WTC11 (cell line): ENCODE measurements around the gene CELSR3. TPM values are rescaled to one million over a fixed set of nuclear protein-coding genes. Genes with fewer than 3 reads are reported as not detected.

Experiments
- ATAC-seq: fragments of 200-7000 bp; cut with Tn5 transposase; 2 replicates; pipeline ENCODE4 v1.10.0; 2021; ENCODE audit warnings: mild to moderate bottlenecking, moderate library complexity
- CTCF ChIA-PET: fragments of 300-600 bp; sonication (Branson Sonifier 250); formaldehyde crosslinking; loops from one replicate; lab custom pipeline; 2021; ENCODE audit warnings: antibody characterized with exemption; lab: Charles Lee
- POLR2A ChIA-PET: fragments of 350-600 bp; sonication (Branson Sonifier 250); formaldehyde crosslinking; loops from one replicate; lab custom pipeline; 2021; ENCODE audit warnings: antibody characterized with exemption; lab: Charles Lee
- DNase-seq: peaks from one replicate; pipeline ENCODE4 v3.0.0; 2021; ENCODE audit warnings: low spot score
- H3K27ac Mint-ChIP-seq: 2 replicates; pipeline ENCODE4 v1.8.0; 2021; ENCODE audit warnings: mixed read lengths
- H3K27me3 Mint-ChIP-seq: 2 replicates; pipeline ENCODE4 v1.8.0; 2021; ENCODE audit warnings: low read depth, mild to moderate bottlenecking, moderate library complexity, mixed read lengths
- H3K36me3 Mint-ChIP-seq: 2 replicates; pipeline ENCODE4 v1.8.0; 2021; ENCODE audit warnings: mixed read lengths
- H3K4me1 Mint-ChIP-seq: 2 replicates; pipeline ENCODE4 v1.8.0; 2022; ENCODE audit warnings: mixed read lengths
- H3K4me3 Mint-ChIP-seq: 2 replicates; pipeline ENCODE4 v1.8.0; 2021; ENCODE audit warnings: mild to moderate bottlenecking, moderate library complexity, mixed read lengths
- H3K9me3 Mint-ChIP-seq: 2 replicates; pipeline ENCODE4 v1.8.0; 2021; ENCODE audit warnings: mixed read lengths
- E2F4 ChIP-seq: sonication (generic); formaldehyde crosslinking; IDR thresholded peaks from 2 replicates; pipeline ENCODE4 v1.8.1; 2022; ENCODE audit warnings: low read depth, mild to moderate bottlenecking, moderate library complexity, missing genetic modification reagents, borderline replicate concordance
- EMX1 ChIP-seq: fragments of 250-450 bp; sonication (Bioruptor Pico); IDR thresholded peaks from 2 replicates; pipeline ENCODE4 v1.8.0; 2021; ENCODE audit warnings: mild to moderate bottlenecking
- ETV6 ChIP-seq: sonication (generic); formaldehyde crosslinking; IDR thresholded peaks from 2 replicates; pipeline ENCODE4 v1.8.1; 2022; ENCODE audit warnings: mild to moderate bottlenecking, missing genetic modification reagents
- FOXJ3 ChIP-seq: sonication (generic); formaldehyde crosslinking; IDR thresholded peaks from 2 replicates; pipeline ENCODE4 v1.9.0; 2021; ENCODE audit warnings: missing genetic modification reagents, mild to moderate bottlenecking, borderline replicate concordance
- GRHL2 ChIP-seq: fragments of 250-450 bp; sonication (Bioruptor Pico); IDR thresholded peaks from 2 replicates; pipeline ENCODE4 v1.8.0; 2022; ENCODE audit warnings: mild to moderate bottlenecking, moderate library complexity; ENCODE audit not compliant: insufficient replicate concordance, severe bottlenecking
- IRF2 ChIP-seq: sonication (generic); formaldehyde crosslinking; IDR thresholded peaks from 2 replicates; pipeline ENCODE4 v1.8.0; 2022; ENCODE audit warnings: low read depth, missing genetic modification reagents, borderline replicate concordance
- MLX ChIP-seq: sonication (generic); formaldehyde crosslinking; IDR thresholded peaks from 2 replicates; pipeline ENCODE4 v1.8.1; 2023; ENCODE audit warnings: mild to moderate bottlenecking, missing genetic modification reagents, moderate library complexity
- NR1H2 ChIP-seq: sonication (generic); formaldehyde crosslinking; IDR thresholded peaks from 2 replicates; pipeline ENCODE4 v1.9.0; 2021; ENCODE audit warnings: mild to moderate bottlenecking, moderate library complexity, missing genetic modification reagents
- NR2C2 ChIP-seq: sonication (generic); formaldehyde crosslinking; IDR thresholded peaks from 2 replicates; pipeline ENCODE4 v1.8.0; 2022; ENCODE audit warnings: mild to moderate bottlenecking, missing genetic modification reagents
- RELA ChIP-seq: sonication (generic); formaldehyde crosslinking; IDR thresholded peaks from 2 replicates; pipeline ENCODE4 v1.8.1; 2022; ENCODE audit warnings: missing genetic modification reagents, mild to moderate bottlenecking, borderline replicate concordance
- SMAD4 ChIP-seq: sonication (generic); formaldehyde crosslinking; IDR thresholded peaks from 2 replicates; pipeline ENCODE4 v1.8.0; 2022; ENCODE audit warnings: mild to moderate bottlenecking, missing genetic modification reagents
- SOX15 ChIP-seq: fragments of 250-450 bp; sonication (Bioruptor Pico); IDR thresholded peaks from 2 replicates; pipeline ENCODE4 v1.9.0; 2021; ENCODE audit warnings: mild to moderate bottlenecking
- ZNF532 ChIP-seq: fragments of 250-450 bp; sonication (Bioruptor Pico); IDR thresholded peaks from 2 replicates; pipeline ENCODE4 v1.9.0; 2021; ENCODE audit warnings: mild to moderate bottlenecking, borderline replicate concordance
- total RNA-seq: library from RNA; stranded (reverse); gene quantifications from 3 replicates; pipeline ENCODE4 v1.2.3, GENCODE V29; 2021
- TF ChIP-seq, protein P1 (sequence below): sonication (generic); formaldehyde crosslinking; IDR thresholded peaks from 2 replicates; pipeline ENCODE4 v1.8.0; 2022; ENCODE audit warnings: mild to moderate bottlenecking, missing genetic modification reagents

Gene CELSR3
- total RNA-seq, 1 experiment from 2014 or later = 27.9 TPM

GRCh38 chr3:48631516-48632448 lies 30.9 kb downstream of the CELSR3 start:
- ChIA-PET CTCF (no interaction called here), POLR2A (no interaction called here)
- Mint-ChIP-seq H3K4me1 (peaks cover 18% of the 10 kb centered on the region), H3K27me3 (no peaks in the 10 kb centered on the region), H3K9me3 (no peaks in the 10 kb centered on the region), H3K27ac (no peak overlapping the region), H3K4me3 (no peak overlapping the region), H3K36me3 (peaks cover 42% of the 10 kb centered on the region)
- TF ChIP-seq MLX = no peak
- TF ChIP-seq ZNF532 (CRISPR knock-in tag) = no peak
- ATAC-seq (no peak), DNase-seq (no peak)

DNA sequence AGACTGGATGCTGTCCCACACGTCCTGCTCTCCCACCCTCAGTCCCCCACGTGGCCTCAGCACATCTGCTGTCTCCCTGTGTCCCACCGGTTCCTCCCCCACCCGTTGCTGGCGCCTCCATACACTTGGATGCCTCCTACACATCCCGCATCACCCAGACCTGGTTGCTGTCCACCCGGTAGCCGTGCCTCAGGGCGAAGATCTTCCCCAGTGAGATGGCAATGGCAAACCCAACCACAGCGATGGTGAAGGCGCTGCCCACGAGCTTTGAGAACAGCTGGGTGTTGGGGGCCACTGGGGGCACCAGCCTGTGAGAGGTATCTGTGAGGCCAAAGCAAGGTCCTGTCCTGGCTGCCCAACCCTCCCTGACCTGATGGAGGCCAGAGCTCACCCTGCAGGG lies 31.9 kb downstream of the CELSR3 start:
- DNase-seq (no peak), ATAC-seq (no peak)
- TF ChIP-seq EMX1 = no peak
- TF ChIP-seq ETV6 (CRISPR knock-in tag) = no peak
- TF ChIP-seq NR1H2 = no peak
- TF ChIP-seq RELA = no peak
- no peak for TF ChIP-seq GRHL2 (CRISPR knock-in tag)
- TF ChIP-seq, protein P1, sequence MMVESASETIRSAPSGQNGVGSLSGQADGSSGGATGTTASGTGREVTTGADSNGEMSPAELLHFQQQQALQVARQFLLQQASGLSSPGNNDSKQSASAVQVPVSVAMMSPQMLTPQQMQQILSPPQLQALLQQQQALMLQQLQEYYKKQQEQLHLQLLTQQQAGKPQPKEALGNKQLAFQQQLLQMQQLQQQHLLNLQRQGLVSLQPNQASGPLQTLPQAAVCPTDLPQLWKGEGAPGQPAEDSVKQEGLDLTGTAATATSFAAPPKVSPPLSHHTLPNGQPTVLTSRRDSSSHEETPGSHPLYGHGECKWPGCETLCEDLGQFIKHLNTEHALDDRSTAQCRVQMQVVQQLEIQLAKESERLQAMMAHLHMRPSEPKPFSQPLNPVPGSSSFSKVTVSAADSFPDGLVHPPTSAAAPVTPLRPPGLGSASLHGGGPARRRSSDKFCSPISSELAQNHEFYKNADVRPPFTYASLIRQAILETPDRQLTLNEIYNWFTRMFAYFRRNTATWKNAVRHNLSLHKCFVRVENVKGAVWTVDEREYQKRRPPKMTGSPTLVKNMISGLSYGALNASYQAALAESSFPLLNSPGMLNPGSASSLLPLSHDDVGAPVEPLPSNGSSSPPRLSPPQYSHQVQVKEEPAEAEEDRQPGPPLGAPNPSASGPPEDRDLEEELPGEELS (CRISPR knock-in tag) = no peak
- no peak for TF ChIP-seq IRF2 (CRISPR knock-in tag)
- TF ChIP-seq SMAD4 = no peak
- no peak for TF ChIP-seq E2F4 (CRISPR knock-in tag)
- no peak for TF ChIP-seq NR2C2 (CRISPR knock-in tag)
- no peak for TF ChIP-seq SOX15 (CRISPR knock-in tag)
- TF ChIP-seq FOXJ3 (CRISPR knock-in tag) = no peak
- Mint-ChIP-seq H3K27ac (no peak overlapping the region), H3K27me3 (no peaks in the 10 kb centered on the region), H3K4me1 (peaks cover 8% of the 10 kb centered on the region), H3K36me3 (peaks cover 48% of the 10 kb centered on the region), H3K4me3 (no peak overlapping the region), H3K9me3 (no peaks in the 10 kb centered on the region)
- ChIA-PET CTCF (no interaction called here), POLR2A (no interaction called here)
